ENCODE measurements around the gene POU6F1. TPM values are rescaled to one million over a fixed set of nuclear protein-coding genes. Genes with fewer than 3 reads are reported as not detected.
A peak's percentile ranks its signal among the peaks of the same experiment; 100 is the strongest.

Gene POU6F1
- total RNA-seq, 1 donor from 2014 or later, result 0.26 TPM

DNA sequence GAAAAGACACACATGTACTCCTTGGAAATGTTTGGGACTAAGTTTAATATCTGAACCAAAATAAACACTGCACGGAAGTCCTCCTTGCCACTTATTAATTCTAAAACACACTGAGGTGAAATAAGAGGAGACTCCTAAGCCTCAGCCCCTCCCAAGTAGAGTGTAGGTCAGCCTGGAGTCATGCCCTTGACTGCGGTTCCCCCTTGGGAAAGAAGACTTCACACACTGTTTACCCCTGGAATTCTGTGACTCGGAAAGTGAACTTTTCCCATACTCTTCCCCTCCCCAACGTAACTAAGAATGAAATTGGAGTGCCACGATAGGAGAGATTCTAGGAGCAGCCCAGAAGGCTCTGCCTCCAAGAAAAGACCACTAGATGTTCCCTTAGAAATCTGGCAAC, 36.3 kb downstream of the POU6F1 start:
- Histone ChIP-seq H3K36me3 (ENCODE audit: control insufficient read depth, insufficient read depth, low read length) (no peaks in the 10 kb centered on the region), H3K27me3 (ENCODE audit: control insufficient read depth, insufficient read depth, low read length) (no peaks in the 10 kb centered on the region), H3K4me3 (ENCODE audit: low read depth, low read length) (no peak overlapping the region)
- TF ChIP-seq, protein P1, sequence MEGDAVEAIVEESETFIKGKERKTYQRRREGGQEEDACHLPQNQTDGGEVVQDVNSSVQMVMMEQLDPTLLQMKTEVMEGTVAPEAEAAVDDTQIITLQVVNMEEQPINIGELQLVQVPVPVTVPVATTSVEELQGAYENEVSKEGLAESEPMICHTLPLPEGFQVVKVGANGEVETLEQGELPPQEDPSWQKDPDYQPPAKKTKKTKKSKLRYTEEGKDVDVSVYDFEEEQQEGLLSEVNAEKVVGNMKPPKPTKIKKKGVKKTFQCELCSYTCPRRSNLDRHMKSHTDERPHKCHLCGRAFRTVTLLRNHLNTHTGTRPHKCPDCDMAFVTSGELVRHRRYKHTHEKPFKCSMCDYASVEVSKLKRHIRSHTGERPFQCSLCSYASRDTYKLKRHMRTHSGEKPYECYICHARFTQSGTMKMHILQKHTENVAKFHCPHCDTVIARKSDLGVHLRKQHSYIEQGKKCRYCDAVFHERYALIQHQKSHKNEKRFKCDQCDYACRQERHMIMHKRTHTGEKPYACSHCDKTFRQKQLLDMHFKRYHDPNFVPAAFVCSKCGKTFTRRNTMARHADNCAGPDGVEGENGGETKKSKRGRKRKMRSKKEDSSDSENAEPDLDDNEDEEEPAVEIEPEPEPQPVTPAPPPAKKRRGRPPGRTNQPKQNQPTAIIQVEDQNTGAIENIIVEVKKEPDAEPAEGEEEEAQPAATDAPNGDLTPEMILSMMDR (IDR thresholded peaks at IDR 0.05; ENCODE audit: insufficient read depth, low read length, severe bottlenecking), result no peak
- DNase-seq (ENCODE audit: low read depth) (no peak), FAIRE-seq (no peak)

DNA sequence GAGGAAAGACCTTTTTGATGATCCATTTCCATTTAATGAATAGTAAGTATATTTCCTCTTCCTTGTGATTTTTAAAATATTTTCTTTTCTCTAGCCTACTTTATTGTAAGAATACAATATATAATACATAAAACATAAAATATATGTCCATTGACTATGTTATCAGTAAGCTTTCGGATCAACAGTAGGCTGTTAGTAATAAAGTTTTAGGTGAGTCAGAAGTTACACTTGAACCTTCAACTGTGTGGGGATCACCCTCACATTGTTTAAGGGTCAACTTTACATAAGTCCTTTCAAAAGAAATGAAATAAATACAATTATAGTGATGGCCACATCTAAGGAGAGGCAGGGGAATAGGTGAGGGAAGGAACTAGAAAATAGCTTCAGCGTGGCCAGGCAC, 40.0 kb downstream of the POU6F1 start:
- H3K27me3 ChIP-seq (ENCODE audit: control insufficient read depth, insufficient read depth, low read length), result no peaks in the 10 kb centered on the region
- DNase-seq (ENCODE audit: low read depth), result no peak
- H3K36me3 ChIP-seq (ENCODE audit: control insufficient read depth, insufficient read depth, low read length), result no peaks in the 10 kb centered on the region
- no peak for FAIRE-seq
- H3K4me3 ChIP-seq (ENCODE audit: low read depth, low read length), result no peak overlapping the region
- TF ChIP-seq, protein P1 (IDR thresholded peaks at IDR 0.05; ENCODE audit: insufficient read depth, low read length, severe bottlenecking), result no peak

DNA sequence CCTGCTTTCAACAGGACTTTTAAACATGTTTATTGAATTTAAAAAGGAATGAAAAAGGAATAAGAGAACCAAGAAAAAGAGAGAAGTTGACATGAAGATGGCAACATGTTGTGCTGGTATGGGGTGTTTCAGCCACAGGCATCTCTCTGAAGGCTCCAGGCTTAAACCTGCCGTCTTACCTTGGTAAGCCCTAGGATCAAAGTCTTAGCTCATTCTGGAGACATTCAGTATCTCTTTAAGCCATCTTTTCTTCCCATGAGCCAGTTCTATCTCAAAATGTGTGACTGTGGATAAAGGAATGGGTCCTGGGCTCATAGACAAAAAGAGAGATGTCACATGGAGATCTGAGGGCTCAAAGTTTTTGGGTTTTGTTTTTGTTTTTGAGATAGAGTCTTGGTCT, 43.4 kb downstream of the POU6F1 start:
- H3K4me3 ChIP-seq (ENCODE audit: low read depth, low read length), result no peak overlapping the region
- H3K36me3 ChIP-seq (ENCODE audit: control insufficient read depth, insufficient read depth, low read length), result no peaks in the 10 kb centered on the region
- TF ChIP-seq, protein P1 (IDR thresholded peaks at IDR 0.05; ENCODE audit: insufficient read depth, low read length, severe bottlenecking), result no peak
- DNase-seq (ENCODE audit: low read depth) (no peak), FAIRE-seq (no peak)
- no peaks in the 10 kb centered on the region for H3K27me3 ChIP-seq (ENCODE audit: control insufficient read depth, insufficient read depth, low read length)

DNA sequence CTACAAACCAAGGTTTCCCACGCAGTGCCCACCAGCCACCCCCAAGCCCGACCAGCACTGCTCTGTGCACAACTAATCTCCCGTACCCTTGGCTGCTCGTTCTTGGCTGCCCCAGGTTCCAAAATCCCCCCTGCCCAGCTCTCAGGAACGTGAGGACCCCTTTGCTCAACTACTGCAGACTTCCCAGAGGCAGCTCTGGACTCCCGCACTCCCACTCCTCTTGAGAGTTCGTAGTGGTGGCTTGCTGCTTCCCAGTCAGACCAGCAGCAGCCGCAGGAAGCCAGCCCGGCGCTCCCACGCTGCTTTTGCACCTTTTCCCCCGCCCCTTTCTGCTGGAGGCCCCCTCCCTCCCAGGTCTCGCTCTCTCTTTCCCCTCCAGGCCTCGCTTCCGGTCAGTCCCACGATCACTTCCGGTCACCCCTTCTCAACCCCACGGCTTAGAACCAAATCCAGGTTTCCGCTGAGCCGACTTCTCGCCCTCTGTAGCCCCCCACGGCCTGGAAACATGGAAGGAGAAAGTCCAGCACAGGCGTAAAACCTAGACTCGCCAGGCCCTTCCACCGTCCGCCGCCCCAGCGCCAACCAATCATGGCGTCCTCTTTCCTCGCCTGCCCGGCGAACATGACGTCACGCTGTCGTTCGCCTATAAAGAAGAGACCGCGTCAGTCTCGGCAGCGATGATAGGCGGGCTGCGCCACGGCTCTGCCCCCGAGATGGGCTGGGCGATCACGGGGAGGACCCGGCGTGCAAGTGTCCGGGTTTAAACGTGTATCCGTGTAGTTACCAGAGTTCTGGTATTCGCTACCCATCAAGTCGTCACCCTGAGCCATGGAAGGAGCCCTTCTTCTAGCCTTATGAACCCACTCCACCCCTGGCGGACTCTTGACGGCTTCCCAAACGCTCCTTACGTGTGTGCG, 45.1 kb downstream of the POU6F1 start, which contains the start of gene TFCP2:
Gene TFCP2, minus strand, starts transcription at position 621 of the 917 bp plus-strand sequence. CDS start 713 bp downstream, outside the sequence.
- no peak for FAIRE-seq
- TF ChIP-seq, protein P1 (IDR thresholded peaks at IDR 0.05; ENCODE audit: insufficient read depth, low read length, severe bottlenecking), result no peak
- peak within 1 kb of the TSS; percentile 72 for H3K4me3 ChIP-seq (ENCODE audit: low read depth, low read length)
- no peaks in the 10 kb centered on the region for H3K27me3 ChIP-seq (ENCODE audit: control insufficient read depth, insufficient read depth, low read length)
- DNase-seq (ENCODE audit: low read depth), result peak; percentile 88
- no peaks in the 10 kb centered on the region for H3K36me3 ChIP-seq (ENCODE audit: control insufficient read depth, insufficient read depth, low read length)

DNA sequence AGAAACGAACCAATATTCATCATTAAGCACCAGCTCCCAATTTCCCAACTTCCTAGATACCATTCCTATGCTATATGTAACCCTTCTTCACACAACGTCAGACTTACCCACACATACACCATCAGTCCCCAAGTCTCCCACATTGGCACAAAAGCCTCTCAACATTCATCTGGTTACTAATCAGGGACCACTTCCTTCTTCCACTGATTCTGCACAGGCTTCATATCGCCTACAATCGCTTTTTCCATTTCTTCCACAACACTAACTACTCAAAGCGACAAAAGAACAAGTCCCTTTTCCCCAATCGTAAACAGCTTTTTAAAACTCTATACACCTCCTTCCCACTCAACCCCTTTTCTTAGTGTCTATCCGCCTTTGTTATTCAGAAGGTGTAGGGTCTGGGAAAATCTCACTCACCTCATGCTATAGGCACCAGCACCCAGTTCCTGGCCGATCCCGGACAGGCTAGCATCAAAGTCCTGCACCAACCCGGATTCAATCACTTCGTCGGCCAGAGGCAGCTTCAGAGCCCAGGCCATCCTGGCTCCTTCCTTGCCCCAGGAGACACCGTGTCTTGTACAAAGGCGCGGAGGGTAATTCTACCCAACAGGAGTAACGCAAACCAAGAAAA, 45.9 kb downstream of the POU6F1 start:
- DNase-seq (ENCODE audit: low read depth), result peak; percentile 29
- Histone ChIP-seq H3K4me3 (ENCODE audit: low read depth, low read length) (peak overlapping the region; percentile 72), H3K27me3 (ENCODE audit: control insufficient read depth, insufficient read depth, low read length) (no peaks in the 10 kb centered on the region), H3K36me3 (ENCODE audit: control insufficient read depth, insufficient read depth, low read length) (no peaks in the 10 kb centered on the region)
- TF ChIP-seq, protein P1 (IDR thresholded peaks at IDR 0.05; ENCODE audit: insufficient read depth, low read length, severe bottlenecking), result no peak
- FAIRE-seq, result no peak
